Measurements from ENCODE around the gene SLC7A6. TPM values are rescaled to one million over a fixed set of nuclear protein-coding genes. Genes with fewer than 3 reads are reported as not detected.

Gene SLC7A6
- total RNA-seq, 1 donor from 2014 or later: 71.9 TPM

DNA sequence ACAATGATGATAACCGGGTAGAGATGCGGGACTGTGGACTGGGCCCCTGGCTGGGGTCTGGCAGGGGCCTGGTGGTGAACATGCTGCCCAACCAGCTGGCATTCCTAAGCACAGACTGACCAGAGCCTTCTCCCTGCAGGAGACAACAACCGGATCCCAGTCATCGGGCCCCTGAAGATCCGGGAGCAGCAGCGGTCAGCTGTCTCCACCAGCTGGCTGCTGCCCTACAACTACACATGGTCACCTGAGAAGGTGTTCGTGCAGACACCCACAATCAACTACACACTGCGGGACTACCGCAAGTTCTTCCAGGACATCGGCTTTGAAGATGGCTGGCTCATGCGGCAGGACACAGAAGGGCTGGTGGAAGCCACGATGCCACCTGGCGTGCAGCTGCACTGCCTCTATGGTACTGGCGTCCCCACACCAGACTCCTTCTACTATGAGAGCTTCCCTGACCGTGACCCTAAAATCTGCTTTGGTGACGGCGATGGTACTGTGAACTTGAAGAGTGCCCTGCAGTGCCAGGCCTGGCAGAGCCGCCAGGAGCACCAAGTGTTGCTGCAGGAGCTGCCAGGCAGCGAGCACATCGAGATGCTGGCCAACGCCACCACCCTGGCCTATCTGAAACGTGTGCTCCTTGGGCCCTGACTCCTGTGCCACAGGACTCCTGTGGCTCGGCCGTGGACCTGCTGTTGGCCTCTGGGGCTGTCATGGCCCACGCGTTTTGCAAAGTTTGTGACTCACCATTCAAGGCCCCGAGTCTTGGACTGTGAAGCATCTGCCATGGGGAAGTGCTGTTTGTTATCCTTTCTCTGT, 5.1 kb upstream of the SLC7A6 start:
- H3K27ac Mint-ChIP-seq (ENCODE audit: unreplicated experiment): no peak overlapping the region
- H3K9ac ChIP-seq (ENCODE audit: low read length): no peak overlapping the region
- peaks cover 7% of the 10 kb centered on the region for H3K36me3 ChIP-seq (ENCODE audit: insufficient read depth, low read length)
- H3K79me2 ChIP-seq (ENCODE audit: insufficient read depth, low read length): peaks cover 6% of the 10 kb centered on the region
- DNase-seq (ENCODE audit: low read depth): no peak
- peaks cover 8% of the 10 kb centered on the region for H3K36me3 Mint-ChIP-seq (ENCODE audit: low read depth, unreplicated experiment)
- no peak overlapping the region for H3K4me3 ChIP-seq (ENCODE audit: insufficient read depth, low read depth, low read length)
- no peak for FAIRE-seq
- no peaks in the 10 kb centered on the region for H3K9me3 ChIP-seq (ENCODE audit: insufficient read depth, low read depth, low read length)
- no peak overlapping the region for H3K4me3 Mint-ChIP-seq (ENCODE audit: unreplicated experiment)
- H2AFZ ChIP-seq (ENCODE audit: low read depth, low read length): no peak overlapping the region
- no peak overlapping the region for H3K4me2 ChIP-seq (ENCODE audit: low read length)
- peaks cover 8% of the 10 kb centered on the region for H3K4me1 Mint-ChIP-seq (ENCODE audit: low read depth, unreplicated experiment)
- H3K27me3 ChIP-seq (ENCODE audit: insufficient read depth, low read length): no peaks in the 10 kb centered on the region
- H3K9me3 Mint-ChIP-seq (ENCODE audit: unreplicated experiment): no peaks in the 10 kb centered on the region
- peaks cover 6% of the 10 kb centered on the region for H4K20me1 ChIP-seq (ENCODE audit: insufficient read depth, low read length)
- H3K4me1 ChIP-seq (ENCODE audit: insufficient read depth, low read length): peaks cover 10% of the 10 kb centered on the region
- no peaks in the 10 kb centered on the region for H3K27me3 Mint-ChIP-seq (ENCODE audit: low read depth, unreplicated experiment)
- H3K27ac ChIP-seq (ENCODE audit: low read depth, low read length): no peak overlapping the region
- TF ChIP-seq, protein P1, sequence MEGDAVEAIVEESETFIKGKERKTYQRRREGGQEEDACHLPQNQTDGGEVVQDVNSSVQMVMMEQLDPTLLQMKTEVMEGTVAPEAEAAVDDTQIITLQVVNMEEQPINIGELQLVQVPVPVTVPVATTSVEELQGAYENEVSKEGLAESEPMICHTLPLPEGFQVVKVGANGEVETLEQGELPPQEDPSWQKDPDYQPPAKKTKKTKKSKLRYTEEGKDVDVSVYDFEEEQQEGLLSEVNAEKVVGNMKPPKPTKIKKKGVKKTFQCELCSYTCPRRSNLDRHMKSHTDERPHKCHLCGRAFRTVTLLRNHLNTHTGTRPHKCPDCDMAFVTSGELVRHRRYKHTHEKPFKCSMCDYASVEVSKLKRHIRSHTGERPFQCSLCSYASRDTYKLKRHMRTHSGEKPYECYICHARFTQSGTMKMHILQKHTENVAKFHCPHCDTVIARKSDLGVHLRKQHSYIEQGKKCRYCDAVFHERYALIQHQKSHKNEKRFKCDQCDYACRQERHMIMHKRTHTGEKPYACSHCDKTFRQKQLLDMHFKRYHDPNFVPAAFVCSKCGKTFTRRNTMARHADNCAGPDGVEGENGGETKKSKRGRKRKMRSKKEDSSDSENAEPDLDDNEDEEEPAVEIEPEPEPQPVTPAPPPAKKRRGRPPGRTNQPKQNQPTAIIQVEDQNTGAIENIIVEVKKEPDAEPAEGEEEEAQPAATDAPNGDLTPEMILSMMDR (IDR thresholded peaks at IDR 0.05; ENCODE audit: insufficient read depth, low read depth, low read length): no peak
- TF ChIP-seq EZH2 (IDR thresholded peaks at IDR 0.05; ENCODE audit: insufficient read depth, low read length): no peak

DNA sequence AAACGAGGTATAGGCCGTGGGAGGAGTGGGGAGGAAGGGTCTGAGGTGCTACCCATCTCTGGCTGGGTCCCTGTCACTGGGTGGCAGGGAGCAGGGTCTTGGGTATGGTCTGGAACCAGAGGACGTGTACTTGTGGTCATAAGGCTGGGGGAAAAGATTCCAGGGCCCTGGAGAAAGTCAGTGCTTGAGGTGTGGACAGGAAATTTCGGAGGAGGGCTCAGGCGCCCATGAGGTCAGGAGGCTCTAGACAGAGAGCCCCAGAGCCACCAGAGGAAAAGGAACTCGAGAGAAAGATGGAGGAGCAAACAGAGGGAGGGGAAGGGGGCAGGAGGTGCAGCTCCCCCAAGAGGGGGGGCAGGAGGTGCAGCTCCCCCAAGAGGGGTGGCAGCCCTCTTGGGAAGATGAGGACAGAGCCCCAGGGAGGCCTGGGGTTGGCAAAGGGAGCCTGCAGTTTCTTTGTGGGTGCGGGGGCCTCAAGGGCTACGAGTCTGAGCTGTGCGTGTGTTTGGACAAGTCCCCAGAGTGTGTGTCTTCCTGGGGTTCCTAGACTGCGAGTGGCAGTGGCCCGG, 683 bp upstream of the SLC7A6 start:
- Histone ChIP-seq H3K4me2 (ENCODE audit: low read length) (peak overlapping the region; percentile 94), H3K27ac (ENCODE audit: low read depth, low read length) (peak overlapping the region; percentile 93), H3K9ac (ENCODE audit: low read length) (peak overlapping the region; percentile 99), H3K4me3 (ENCODE audit: insufficient read depth, low read depth, low read length) (peak overlapping the region; percentile 84), H3K79me2 (ENCODE audit: insufficient read depth, low read length) (peaks cover 48% of the 10 kb centered on the region), H2AFZ (ENCODE audit: low read depth, low read length) (peak overlapping the region; percentile 94), H3K36me3 (ENCODE audit: insufficient read depth, low read length) (peaks cover 3% of the 10 kb centered on the region), H3K9me3 (ENCODE audit: insufficient read depth, low read depth, low read length) (no peaks in the 10 kb centered on the region), H3K27me3 (ENCODE audit: insufficient read depth, low read length) (no peaks in the 10 kb centered on the region), H4K20me1 (ENCODE audit: insufficient read depth, low read length) (peaks cover 29% of the 10 kb centered on the region), H3K4me1 (ENCODE audit: insufficient read depth, low read length) (peaks cover 8% of the 10 kb centered on the region)
- H3K4me1 Mint-ChIP-seq (ENCODE audit: low read depth, unreplicated experiment): peaks cover 13% of the 10 kb centered on the region
- H3K9me3 Mint-ChIP-seq (ENCODE audit: unreplicated experiment): no peaks in the 10 kb centered on the region
- H3K27me3 Mint-ChIP-seq (ENCODE audit: low read depth, unreplicated experiment): no peaks in the 10 kb centered on the region
- DNase-seq (ENCODE audit: low read depth) (no peak), FAIRE-seq (no peak)
- H3K36me3 Mint-ChIP-seq (ENCODE audit: low read depth, unreplicated experiment): peaks cover 8% of the 10 kb centered on the region
- peak overlapping the region; percentile 99 for H3K27ac Mint-ChIP-seq (ENCODE audit: unreplicated experiment)
- TF ChIP-seq EZH2 (IDR thresholded peaks at IDR 0.05; ENCODE audit: insufficient read depth, low read length): no peak
- TF ChIP-seq, protein P1 (IDR thresholded peaks at IDR 0.05; ENCODE audit: insufficient read depth, low read depth, low read length): no peak
- peak overlapping the region; percentile 93 for H3K4me3 Mint-ChIP-seq (ENCODE audit: unreplicated experiment)
